Measurements from ENCODE around the gene VDR. TPM values are rescaled to one million over a fixed set of nuclear protein-coding genes. Genes with fewer than 3 reads are reported as not detected.
"Not testable (repeated sequence)": the region's sequence is repeated elsewhere in the genome, so short reads cannot be mapped to it uniquely, and the experiment has no call there.

VDR gene
- total RNA-seq, 1 donor from 2014 or later, result not detected

- H3K4me1 Mint-ChIP-seq (ENCODE audit: low read depth, unreplicated experiment), result peaks cover 43% of the 10 kb centered on the region
- no peaks in the 10 kb centered on the region for H3K36me3 Mint-ChIP-seq (ENCODE audit: unreplicated experiment)
- no peak for TF ChIP-seq CTCF (IDR thresholded peaks at IDR 0.05; ENCODE audit: partially characterized antibody, unreplicated experiment)
- H3K27me3 Mint-ChIP-seq (ENCODE audit: unreplicated experiment), result peaks cover 9% of the 10 kb centered on the region
- DNase-seq, result peak; percentile 75
- peaks cover 14% of the 10 kb centered on the region for H3K9me3 Mint-ChIP-seq (ENCODE audit: unreplicated experiment)
- H3K27ac Mint-ChIP-seq (ENCODE audit: unreplicated experiment), result peak overlapping the region; percentile 73
- H3K4me3 Mint-ChIP-seq (ENCODE audit: unreplicated experiment), result peak overlapping the region; percentile 79
Measured at GRCh38 chr12:47812797-47813510, 91.8 kb downstream of the VDR start.

- H3K27me3 Mint-ChIP-seq (ENCODE audit: unreplicated experiment), result peaks cover 11% of the 10 kb centered on the region
- TF ChIP-seq CTCF (IDR thresholded peaks at IDR 0.05; ENCODE audit: partially characterized antibody, unreplicated experiment), result no peak
- H3K4me3 Mint-ChIP-seq (ENCODE audit: unreplicated experiment), result peak overlapping the region; percentile 55
- no peaks in the 10 kb centered on the region for H3K36me3 Mint-ChIP-seq (ENCODE audit: unreplicated experiment)
- peaks cover 14% of the 10 kb centered on the region for H3K9me3 Mint-ChIP-seq (ENCODE audit: unreplicated experiment)
- DNase-seq, result no peak
- peak overlapping the region; percentile 76 for H3K27ac Mint-ChIP-seq (ENCODE audit: unreplicated experiment)
- H3K4me1 Mint-ChIP-seq (ENCODE audit: low read depth, unreplicated experiment), result peaks cover 44% of the 10 kb centered on the region
Measured at GRCh38 chr12:47811581-47812484, 93.0 kb downstream of the VDR start.

GRCh38 chr12:47811072-47811396, 93.8 kb downstream of the VDR start:
- peaks cover 14% of the 10 kb centered on the region for H3K9me3 Mint-ChIP-seq (ENCODE audit: unreplicated experiment)
- peaks cover 12% of the 10 kb centered on the region for H3K27me3 Mint-ChIP-seq (ENCODE audit: unreplicated experiment)
- TF ChIP-seq CTCF (IDR thresholded peaks at IDR 0.05; ENCODE audit: partially characterized antibody, unreplicated experiment), result no peak
- peak overlapping the region; percentile 72 for H3K4me3 Mint-ChIP-seq (ENCODE audit: unreplicated experiment)
- no peaks in the 10 kb centered on the region for H3K36me3 Mint-ChIP-seq (ENCODE audit: unreplicated experiment)
- DNase-seq, result no peak
- peak overlapping the region; percentile 95 for H3K27ac Mint-ChIP-seq (ENCODE audit: unreplicated experiment)
- H3K4me1 Mint-ChIP-seq (ENCODE audit: low read depth, unreplicated experiment), result peaks cover 42% of the 10 kb centered on the region

- not testable (repeated sequence) for H3K4me3 Mint-ChIP-seq (ENCODE audit: unreplicated experiment); H3K36me3 Mint-ChIP-seq (ENCODE audit: unreplicated experiment); H3K27ac Mint-ChIP-seq (ENCODE audit: unreplicated experiment); DNase-seq
- peaks cover 14% of the 10 kb centered on the region for H3K9me3 Mint-ChIP-seq (ENCODE audit: unreplicated experiment)
- H3K4me1 Mint-ChIP-seq (ENCODE audit: low read depth, unreplicated experiment), result peaks cover 45% of the 10 kb centered on the region
- H3K27me3 Mint-ChIP-seq (ENCODE audit: unreplicated experiment), result peaks cover 12% of the 10 kb centered on the region
Measured at GRCh38 chr12:47809518-47809917, 95.3 kb downstream of the VDR start.

GRCh38 chr12:47808574-47809365, 96.0 kb downstream of the VDR start:
- peaks cover 14% of the 10 kb centered on the region for H3K9me3 Mint-ChIP-seq (ENCODE audit: unreplicated experiment)
- H3K4me3 Mint-ChIP-seq (ENCODE audit: unreplicated experiment), result peak overlapping the region; percentile 60
- no peak for DNase-seq
- peak overlapping the region; percentile 93 for H3K27ac Mint-ChIP-seq (ENCODE audit: unreplicated experiment)
- H3K36me3 Mint-ChIP-seq (ENCODE audit: unreplicated experiment), result no peaks in the 10 kb centered on the region
- peaks cover 46% of the 10 kb centered on the region for H3K4me1 Mint-ChIP-seq (ENCODE audit: low read depth, unreplicated experiment)
- no peak for TF ChIP-seq CTCF (IDR thresholded peaks at IDR 0.05; ENCODE audit: partially characterized antibody, unreplicated experiment)
- peaks cover 9% of the 10 kb centered on the region for H3K27me3 Mint-ChIP-seq (ENCODE audit: unreplicated experiment)
